Endothelial cell of umbilical vein (primary cell): ENCODE measurements around the gene LDLRAD3. TPM values are rescaled to one million over a fixed set of nuclear protein-coding genes. Genes with fewer than 3 reads are reported as not detected.

Experiments
- BruUV-seq: library from RNA; stranded (reverse); fragments of 400-500 nt; replicated peaks from 2 replicates; lab custom pipeline; 2021; lab: Mats Ljungman, UMichigan
- CTCF ChIA-PET: fragments of 300-600, 350-600 bp; sonication (Branson Sonifier 250); formaldehyde crosslinking; loops from one replicate; lab custom pipeline; 2021; ENCODE audit warnings: antibody characterized with exemption, inconsistent platforms; lab: Charles Lee
- POLR2A ChIA-PET: fragments of 300-600, 350-600 bp; sonication (Branson Sonifier 250); formaldehyde crosslinking; loops from one replicate; lab custom pipeline; 2021; ENCODE audit warnings: antibody characterized with exemption, inconsistent platforms; lab: Charles Lee
- DNase-seq: peaks from one replicate; pipeline ENCODE4 v3.0.0-alpha.2; 2011; ENCODE audit warnings: low read depth, low spot score
- FAIRE-seq: peaks from 2 replicates; lab custom pipeline; 2011; peaks lifted over from hg19 to GRCh38; lab: Jason Lieb, UNC
- H2AFZ ChIP-seq: 2 replicates; pipeline ENCODE4 v1.6.0; 2012; ENCODE audit warnings: low read depth, low read length, control low read depth, inconsistent platforms
- H3K27ac ChIP-seq: 2 replicates; pipeline ENCODE4 v1.5.1; 2011; ENCODE audit warnings: low read depth, mild to moderate bottlenecking, control low read depth, low read length, moderate library complexity; ENCODE audit not compliant: insufficient read depth
- H3K27me3 ChIP-seq, 2 experiments: 2 replicates each; pipeline versions ENCODE4 v1.6.0 to v1.6.1; 2011; ENCODE audit warnings: low read length in 2 of 2, mixed read lengths in 1 of 2; ENCODE audit not compliant: control insufficient read depth in 2 of 2, insufficient read depth in 2 of 2
- H3K36me3 ChIP-seq, 2 experiments: 2 replicates in 1 of 2; 3 replicates in 1 of 2; pipeline ENCODE4 v1.5.1; 2011; ENCODE audit warnings: low read length in 2 of 2, mild to moderate bottlenecking in 1 of 2, moderate library complexity in 1 of 2; ENCODE audit not compliant: control insufficient read depth in 2 of 2, insufficient read depth in 2 of 2; ENCODE audit errors: extremely low read depth in 1 of 2
- H3K4me1 ChIP-seq: 3 replicates; pipeline ENCODE4 v1.5.1; 2011; ENCODE audit warnings: mild to moderate bottlenecking, low read length; ENCODE audit not compliant: control insufficient read depth, insufficient read depth; ENCODE audit errors: extremely low read depth
- H3K4me2 ChIP-seq: 2 replicates; pipeline ENCODE4 v1.6.1; 2011; ENCODE audit warnings: low read length, control low read depth, mixed read lengths; ENCODE audit not compliant: insufficient read depth
- H3K4me3 ChIP-seq, 3 experiments: fragments of 200-600 bp in 1 of 3; sonication (generic), shearing (Covaris generic) in 1 of 3; replicated peaks in 1 of 3; 2 replicates each; pipeline ENCODE4 v1.5.1; 2011 to 2016; ENCODE audit warnings: control low read depth in 3 of 3, low read length in 3 of 3, mild to moderate bottlenecking in 2 of 3, inconsistent platforms in 1 of 3, low read depth in 1 of 3, moderate library complexity in 1 of 3; ENCODE audit not compliant: insufficient read depth in 1 of 3
- H3K79me2 ChIP-seq: 2 replicates; pipeline ENCODE4 v1.6.0; 2012; ENCODE audit warnings: low read length, inconsistent platforms; ENCODE audit not compliant: control insufficient read depth, insufficient read depth
- H3K9ac ChIP-seq: replicated peaks from 2 replicates; pipeline ENCODE3; 2011; ENCODE audit warnings: low read length, control low read depth; ENCODE audit not compliant: insufficient read depth; ENCODE audit errors: extremely low read depth
- H3K9me1 ChIP-seq: replicated peaks from 3 replicates; pipeline ENCODE4 v1.6.0; 2011; ENCODE audit warnings: mild to moderate bottlenecking, low read length; ENCODE audit not compliant: control insufficient read depth, insufficient read depth; ENCODE audit errors: extremely low read depth
- H3K9me3 ChIP-seq: replicated peaks from 2 replicates; pipeline ENCODE4 v1.5.1; 2012; ENCODE audit warnings: low read length, inconsistent platforms; ENCODE audit not compliant: control insufficient read depth, insufficient read depth
- H4K20me1 ChIP-seq: replicated peaks from 2 replicates; pipeline ENCODE3; 2011; ENCODE audit warnings: mild to moderate bottlenecking, low read length; ENCODE audit not compliant: control insufficient read depth, insufficient read depth; ENCODE audit errors: extremely low read depth
- EZH2 ChIP-seq: IDR thresholded peaks from 2 replicates; pipeline ENCODE4 v1.6.1; 2012; ENCODE audit warnings: borderline replicate concordance, low read depth, mild to moderate bottlenecking, moderate library complexity, low read length, inconsistent platforms; ENCODE audit not compliant: severe bottlenecking
- FOS ChIP-seq: IDR thresholded peaks from 2 replicates; pipeline ENCODE4 v1.6.1; 2011; ENCODE audit warnings: mild to moderate bottlenecking, low read length, moderate library complexity, borderline replicate concordance; ENCODE audit not compliant: insufficient read depth
- JUN ChIP-seq: IDR thresholded peaks from 2 replicates; pipeline ENCODE4 v1.6.1; 2011; ENCODE audit warnings: borderline replicate concordance, low read depth; ENCODE audit not compliant: insufficient read length, insufficient read depth
- MYC ChIP-seq: IDR thresholded peaks from one replicate; pipeline ENCODE4 v1.6.1; 2011; ENCODE audit warnings: mild to moderate bottlenecking, low read depth, low read length
- POLR2A ChIP-seq: IDR thresholded peaks from 2 replicates; pipeline ENCODE4 v1.6.1; 2012; ENCODE audit warnings: low read depth, mild to moderate bottlenecking, control low read depth, low read length
- POLR2AphosphoS5 ChIP-seq: IDR thresholded peaks from 2 replicates; pipeline ENCODE4 v1.6.1; 2012; ENCODE audit warnings: low read depth, mild to moderate bottlenecking, control low read depth, low read length, moderate library complexity; ENCODE audit not compliant: insufficient read depth
- dilution Hi-C: fragments of 300-500 bp; cut with MboI; formaldehyde crosslinking; loops from one replicate; pipeline ENCODE4 v1.15.0; 2019; ENCODE audit warnings: low sequenced_read_pairs; ENCODE audit not compliant: extremely low pct_ligation_motif_present
- intact Hi-C: fragments of 100-400 bp; cut with micrococcal nuclease; formaldehyde crosslinking; loops from one replicate; pipeline ENCODE4 v1.10.0; 2022
- polyA plus RNA-seq, 4 experiments: library from polyadenylated mRNA; depleted of rRNA in 3 of 4; stranded (reverse) in 3 of 4; unstranded in 1 of 4; fragments of >200 nt; gene quantifications; 2 replicates each; pipeline versions ENCODE4 v1.2.1 to v1.2.3, GENCODE V29; 2011 to 2012; ENCODE audit warnings: missing spikeins in 1 of 4
- total RNA-seq: library from RNA; stranded (reverse); gene quantifications from 2 replicates; pipeline ENCODE4 v1.2.3, GENCODE V29; 2021
- TF ChIP-seq, protein P1 (sequence below): IDR thresholded peaks from 2 replicates; pipeline ENCODE4 v1.6.1; 2011; ENCODE audit not compliant: insufficient read depth, insufficient read length
- TF ChIP-seq, protein P2 (sequence below), 2 donors: IDR thresholded peaks; 1 replicate in 1 of 2; 2 replicates in 1 of 2; pipeline ENCODE4 v1.5.1; 2011; ENCODE audit warnings: low read length in 2 of 2, mild to moderate bottlenecking in 2 of 2, moderate library complexity in 2 of 2, control low read depth in 1 of 2, inconsistent platforms in 1 of 2, low read depth in 1 of 2; ENCODE audit not compliant: insufficient read depth in 1 of 2; ENCODE audit errors: extremely low read depth in 1 of 2

The LDLRAD3 gene
- total and polyA plus RNA-seq, 2 donors (not counting 3 experiments of a cell fraction or from before 2014, with no cell fraction given), result 17.9 to 25.1 TPM

DNA sequence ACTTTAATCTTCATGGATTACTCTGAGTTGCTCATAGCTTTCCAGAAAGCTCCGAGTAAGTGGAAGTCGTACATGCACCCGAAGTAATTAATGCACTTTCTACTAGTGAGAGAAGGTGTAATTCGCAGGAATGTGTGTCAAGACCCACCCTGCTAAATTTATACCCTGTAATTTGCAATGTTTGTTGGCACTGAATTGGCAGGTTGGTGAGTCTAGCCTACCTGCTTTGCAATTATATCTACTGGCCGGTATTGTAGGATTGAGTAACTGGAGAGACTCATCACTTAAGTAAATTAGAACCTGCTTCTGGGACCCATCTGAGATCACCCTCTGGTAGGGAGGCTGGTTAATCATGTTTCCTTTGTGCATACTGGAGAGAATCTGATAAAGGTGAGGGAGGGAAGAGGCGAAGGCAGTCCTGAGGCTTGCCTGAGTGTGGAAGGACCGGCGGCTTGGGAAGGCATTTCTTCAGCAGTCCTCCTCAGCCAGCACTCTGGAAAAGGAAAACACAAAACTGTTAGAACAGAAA is 63.3 kb downstream of the LDLRAD3 start:
- Histone ChIP-seq H3K9me3 (no peaks in the 10 kb centered on the region), H4K20me1 (no peaks in the 10 kb centered on the region), H3K9me1 (no peaks in the 10 kb centered on the region), H2AFZ (no peak overlapping the region), H3K79me2 (peaks cover 21% of the 10 kb centered on the region), H3K4me2 (no peak overlapping the region), H3K9ac (no peak overlapping the region), H3K27me3 (no peaks in the 10 kb centered on the region), H3K4me1 (peaks cover 52% of the 10 kb centered on the region), H3K4me3 (no peak overlapping the region), H3K27ac (no peak overlapping the region), H3K36me3 (no peaks in the 10 kb centered on the region)
- CTCF ChIA-PET, result interaction anchor here (1.0 to 1.2 kb wide), 2 partner anchors 58 to 185 kb away, joined by 3 read pairs; no protein-coding TSS in a partner anchor
- no TSS peak for BruUV-seq
- intact Hi-C loops, result loop anchor here (10.0 kb wide), 1 partner anchor 102 kb away; no protein-coding TSS in a partner anchor
- dilution Hi-C loops, result no loop called here
- no peak for FAIRE-seq
- TF ChIP-seq, protein P1, sequence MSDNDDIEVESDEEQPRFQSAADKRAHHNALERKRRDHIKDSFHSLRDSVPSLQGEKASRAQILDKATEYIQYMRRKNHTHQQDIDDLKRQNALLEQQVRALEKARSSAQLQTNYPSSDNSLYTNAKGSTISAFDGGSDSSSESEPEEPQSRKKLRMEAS, result no peak
- TF ChIP-seq POLR2A (no peak), MYC (no peak), POLR2AphosphoS5 (no peak), JUN (no peak), EZH2 (no peak), FOS (no peak)
- no peak for DNase-seq
- POLR2A ChIA-PET, result no interaction called here

DNA sequence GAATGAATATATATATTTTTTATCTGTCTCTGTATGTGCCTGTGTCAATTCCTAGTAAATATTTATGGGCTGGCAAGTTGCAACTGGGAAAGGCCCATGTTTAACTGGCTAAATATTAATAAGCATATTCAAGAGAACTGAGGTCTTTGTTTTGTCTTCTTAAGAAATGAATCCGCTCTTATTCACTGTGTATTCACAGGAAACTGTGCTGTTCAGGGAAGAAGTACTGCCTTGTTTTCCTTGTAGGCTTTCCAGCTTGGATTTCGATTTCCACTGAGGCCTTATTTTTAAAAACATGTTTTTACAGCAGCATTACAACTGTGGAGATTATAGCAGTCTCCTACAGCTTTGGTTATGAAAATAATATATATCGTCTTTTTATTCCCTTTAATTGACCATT is 64.7 kb downstream of the LDLRAD3 start:
- ChIA-PET POLR2A (no interaction called here), CTCF (interaction anchor here (0.8 to 0.9 kb wide), 2 partner anchors 186 to 257 kb away, joined by 3 read pairs; no protein-coding TSS in a partner anchor)
- H3K4me1 ChIP-seq, result peaks cover 51% of the 10 kb centered on the region
- peak; percentile 45 for TF ChIP-seq FOS
- TF ChIP-seq, protein P2, sequence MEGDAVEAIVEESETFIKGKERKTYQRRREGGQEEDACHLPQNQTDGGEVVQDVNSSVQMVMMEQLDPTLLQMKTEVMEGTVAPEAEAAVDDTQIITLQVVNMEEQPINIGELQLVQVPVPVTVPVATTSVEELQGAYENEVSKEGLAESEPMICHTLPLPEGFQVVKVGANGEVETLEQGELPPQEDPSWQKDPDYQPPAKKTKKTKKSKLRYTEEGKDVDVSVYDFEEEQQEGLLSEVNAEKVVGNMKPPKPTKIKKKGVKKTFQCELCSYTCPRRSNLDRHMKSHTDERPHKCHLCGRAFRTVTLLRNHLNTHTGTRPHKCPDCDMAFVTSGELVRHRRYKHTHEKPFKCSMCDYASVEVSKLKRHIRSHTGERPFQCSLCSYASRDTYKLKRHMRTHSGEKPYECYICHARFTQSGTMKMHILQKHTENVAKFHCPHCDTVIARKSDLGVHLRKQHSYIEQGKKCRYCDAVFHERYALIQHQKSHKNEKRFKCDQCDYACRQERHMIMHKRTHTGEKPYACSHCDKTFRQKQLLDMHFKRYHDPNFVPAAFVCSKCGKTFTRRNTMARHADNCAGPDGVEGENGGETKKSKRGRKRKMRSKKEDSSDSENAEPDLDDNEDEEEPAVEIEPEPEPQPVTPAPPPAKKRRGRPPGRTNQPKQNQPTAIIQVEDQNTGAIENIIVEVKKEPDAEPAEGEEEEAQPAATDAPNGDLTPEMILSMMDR (IDR thresholded peaks at IDR 0.05; ENCODE audit: extremely low read depth in 1 of 2, insufficient read depth in 1 of 2, low read depth in 1 of 2, low read length in 2 of 2), result no peak
- no peaks in the 10 kb centered on the region for H3K27me3 ChIP-seq
- no peak overlapping the region for H2AFZ ChIP-seq
- peak overlapping the region; percentile 82 for H3K27ac ChIP-seq
- peak overlapping the region in 1 of 3 experiments; percentile 2 for H3K4me3 ChIP-seq
- peak overlapping the region; percentile 96 for H3K4me2 ChIP-seq
- FAIRE-seq (peak; percentile 95), DNase-seq (peak; percentile 84)
- H4K20me1 ChIP-seq, result no peaks in the 10 kb centered on the region
- H3K9ac ChIP-seq, result peak overlapping the region; percentile 44
- no peaks in the 10 kb centered on the region for H3K9me1 ChIP-seq
- no peaks in the 10 kb centered on the region for H3K36me3 ChIP-seq
- H3K79me2 ChIP-seq, result peaks cover 22% of the 10 kb centered on the region
- H3K9me3 ChIP-seq, result no peaks in the 10 kb centered on the region
- dilution Hi-C loops, result no loop called here
- BruUV-seq, result no TSS peak
- intact Hi-C loops, result loop anchor here (2.0 to 10.0 kb wide), 5 partner anchors 30 to 140 kb away; partner anchors contain the start of gene LDLRAD3
